K562 (cell line): ENCODE data around the gene WDFY2. TPM values are rescaled to one million over a fixed set of nuclear protein-coding genes. Genes with fewer than 3 reads are reported as not detected.

Experiments used
- ADNP ChIP-seq: fragments of 200-800 bp; sonication (Bioruptor generic); IDR thresholded peaks from 2 replicates; pipeline ENCODE4 v1.6.1; 2016; ENCODE audit warnings: missing genetic modification characterization, missing compliant biosample characterization
- AFF4 ChIP-seq: sonication (generic); formaldehyde crosslinking; IDR thresholded peaks from 2 replicates; pipeline ENCODE4 v1.8.0; 2023; ENCODE audit warnings: mild to moderate bottlenecking, missing genetic modification reagents
- ARHGAP35 ChIP-seq: fragments of 450-650 bp; IDR thresholded peaks from 2 replicates; pipeline ENCODE4 v1.6.1; 2018; ENCODE audit not compliant: partially characterized antibody
- ELK3 ChIP-seq: fragments of 450-650 bp; formaldehyde crosslinking; IDR thresholded peaks from 2 replicates; pipeline ENCODE4 v1.4.0; 2020; ENCODE audit warnings: mild to moderate bottlenecking
- FOS ChIP-seq: IDR thresholded peaks from 3 replicates; pipeline ENCODE4 v1.6.1; 2011; ENCODE audit not compliant: insufficient read length; ENCODE audit errors: extremely low read depth
- MTA1 ChIP-seq: fragments of 450-650 bp; IDR thresholded peaks from 2 replicates; pipeline ENCODE4 v1.6.1; 2017; ENCODE audit warnings: borderline replicate concordance
- MYC ChIP-seq, 2 experiments: fragments of 250-450 bp in 1 of 2; sonication (Bioruptor Pico) in 1 of 2; IDR thresholded peaks; 2 replicates each; pipeline versions ENCODE4 v1.5.1 to v1.6.1; 2012 to 2021; ENCODE audit warnings: low read depth in 2 of 2, borderline replicate concordance in 1 of 2, improper control_type of control experiment in 1 of 2, low read length in 1 of 2, mild to moderate bottlenecking in 1 of 2, moderate library complexity in 1 of 2
- NCOA2 ChIP-seq, 2 experiments: fragments of 450-650 bp; IDR thresholded peaks; 2 replicates each; pipeline ENCODE4 v1.6.1; 2018; ENCODE audit warnings: mild to moderate bottlenecking in 2 of 2, moderate library complexity in 1 of 2; ENCODE audit not compliant: partially characterized antibody in 2 of 2
- POLR2B ChIP-seq: fragments of 450-650 bp; IDR thresholded peaks from 2 replicates; pipeline ENCODE4 v1.6.1; 2018; ENCODE audit warnings: low read depth; ENCODE audit not compliant: partially characterized antibody
- RBFOX2 ChIP-seq: fragments of 200-400 bp; formaldehyde crosslinking; IDR thresholded peaks from 2 replicates; pipeline ENCODE4 v1.6.1; 2017; ENCODE audit warnings: low read depth, mild to moderate bottlenecking, low read length, moderate library complexity
- SMC3 ChIP-seq: conservative IDR thresholded peaks from 2 replicates; pipeline ENCODE4 v1.6.1; 2011; ENCODE audit warnings: low read depth, low read length, improper control_type of control experiment; ENCODE audit not compliant: insufficient read depth
- SP2 ChIP-seq: IDR thresholded peaks from 2 replicates; pipeline ENCODE4 v1.6.1; 2011; ENCODE audit warnings: mild to moderate bottlenecking, low read depth, low read length, moderate library complexity; ENCODE audit not compliant: poor library complexity, severe bottlenecking; ENCODE audit errors: extremely low read depth
- TAF1 ChIP-seq: IDR thresholded peaks from 2 replicates; pipeline ENCODE4 v1.6.1; 2011; ENCODE audit warnings: mild to moderate bottlenecking, low read length, moderate library complexity; ENCODE audit not compliant: insufficient read depth, control insufficient read depth, severe bottlenecking; ENCODE audit errors: extremely low read depth
- TSC22D4 ChIP-seq: fragments of 450-650 bp; IDR thresholded peaks from 2 replicates; pipeline ENCODE4 v1.6.1; 2016; ENCODE audit warnings: missing genetic modification characterization, missing biosample characterization, control low read depth
- ZC3H4 ChIP-seq: sonication (generic); formaldehyde crosslinking; IDR thresholded peaks from 2 replicates; pipeline ENCODE4 v1.9.0; 2021; ENCODE audit warnings: missing genetic modification reagents, borderline replicate concordance
- ZNF76 ChIP-seq: fragments of 250-450 bp; sonication (Bioruptor Pico); IDR thresholded peaks from 2 replicates; pipeline ENCODE4 v1.4.0; 2020; ENCODE audit warnings: mild to moderate bottlenecking, moderate library complexity, borderline replicate concordance
- polyA plus RNA-seq, 8 experiments: library from polyadenylated mRNA; depleted of rRNA in 4 of 8; stranded (reverse) in 5 of 8; unstranded in 3 of 8; fragments of >200 nt; fragmentation: Nextera tagmentation in 2 of 8; fragmentation: Illumina TruSeq in 1 of 8; extraction: Ambion mirVana in 2 of 8; extraction: Trizol in 1 of 8; gene quantifications; 2 replicates each; pipeline versions ENCODE4 v1.2.1 to v1.2.3, GENCODE V29; 2011 to 2014; ENCODE audit warnings: inconsistent platforms in 1 of 8, missing spikeins in 1 of 8
- total RNA-seq, 7 experiments: library from RNA; depleted of rRNA in 6 of 7; stranded (reverse); fragments of >200 nt in 6 of 7; fragmentation: Illumina TruSeq in 2 of 7; extraction: Trizol in 2 of 7; gene quantifications; 2 replicates each; pipeline versions ENCODE4 v1.2.1 to v1.2.3, GENCODE V29; 2011 to 2021; ENCODE audit warnings: low replicate concordance in 1 of 7
- TF ChIP-seq, protein P1 (sequence below), 2 experiments: fragments of 150-350 bp in 1 of 2; IDR thresholded peaks; 2 replicates each; pipeline ENCODE4 v1.6.1; 2012 to 2016; ENCODE audit warnings: low read depth in 2 of 2, low read length in 2 of 2, mild to moderate bottlenecking in 1 of 2, moderate library complexity in 1 of 2

Gene WDFY2
- total and polyA plus RNA-seq, 9 of the 15 experiments (the other 6 are each of a cell fraction or from before 2014, with no cell fraction given) = 0.66 to 6.4 (median 4.4) TPM

- TF ChIP-seq AFF4 (CRISPR knock-in tag) = peak; percentile 52; the same call in 1 of the 2 replicates
- 0 out of 2 replicates have a peak, but pooled peaks have one; percentile 43 for TF ChIP-seq ZNF76 (CRISPR knock-in tag)
- TF ChIP-seq ADNP (tag) = no peak
- no peak for TF ChIP-seq TSC22D4 (tag)
- no peak for TF ChIP-seq MTA1
- no peak for TF ChIP-seq SMC3
- no peak for TF ChIP-seq SP2
- no peak for TF ChIP-seq NCOA2 (IDR thresholded peaks at IDR 0.05; ENCODE audit: partially characterized antibody in 2 of 2)
- TF ChIP-seq POLR2B = peak; percentile 56
- TF ChIP-seq RBFOX2 = peak; percentile 89
- no peak for TF ChIP-seq ELK3
- no peak for TF ChIP-seq ARHGAP35
- TF ChIP-seq MYC (IDR thresholded peaks at IDR 0.05; ENCODE audit: low read depth, low read length) = 0 out of 2 replicates have a peak, but pooled peaks have one; percentile 32
- no peak for TF ChIP-seq MYC (CRISPR knock-in tag; IDR thresholded peaks at IDR 0.05; ENCODE audit: borderline replicate concordance, low read depth)
- TF ChIP-seq TAF1 = peak; percentile 68
- no peak for TF ChIP-seq ZC3H4 (CRISPR knock-in tag)
- TF ChIP-seq FOS = no peak
- TF ChIP-seq, protein P1, sequence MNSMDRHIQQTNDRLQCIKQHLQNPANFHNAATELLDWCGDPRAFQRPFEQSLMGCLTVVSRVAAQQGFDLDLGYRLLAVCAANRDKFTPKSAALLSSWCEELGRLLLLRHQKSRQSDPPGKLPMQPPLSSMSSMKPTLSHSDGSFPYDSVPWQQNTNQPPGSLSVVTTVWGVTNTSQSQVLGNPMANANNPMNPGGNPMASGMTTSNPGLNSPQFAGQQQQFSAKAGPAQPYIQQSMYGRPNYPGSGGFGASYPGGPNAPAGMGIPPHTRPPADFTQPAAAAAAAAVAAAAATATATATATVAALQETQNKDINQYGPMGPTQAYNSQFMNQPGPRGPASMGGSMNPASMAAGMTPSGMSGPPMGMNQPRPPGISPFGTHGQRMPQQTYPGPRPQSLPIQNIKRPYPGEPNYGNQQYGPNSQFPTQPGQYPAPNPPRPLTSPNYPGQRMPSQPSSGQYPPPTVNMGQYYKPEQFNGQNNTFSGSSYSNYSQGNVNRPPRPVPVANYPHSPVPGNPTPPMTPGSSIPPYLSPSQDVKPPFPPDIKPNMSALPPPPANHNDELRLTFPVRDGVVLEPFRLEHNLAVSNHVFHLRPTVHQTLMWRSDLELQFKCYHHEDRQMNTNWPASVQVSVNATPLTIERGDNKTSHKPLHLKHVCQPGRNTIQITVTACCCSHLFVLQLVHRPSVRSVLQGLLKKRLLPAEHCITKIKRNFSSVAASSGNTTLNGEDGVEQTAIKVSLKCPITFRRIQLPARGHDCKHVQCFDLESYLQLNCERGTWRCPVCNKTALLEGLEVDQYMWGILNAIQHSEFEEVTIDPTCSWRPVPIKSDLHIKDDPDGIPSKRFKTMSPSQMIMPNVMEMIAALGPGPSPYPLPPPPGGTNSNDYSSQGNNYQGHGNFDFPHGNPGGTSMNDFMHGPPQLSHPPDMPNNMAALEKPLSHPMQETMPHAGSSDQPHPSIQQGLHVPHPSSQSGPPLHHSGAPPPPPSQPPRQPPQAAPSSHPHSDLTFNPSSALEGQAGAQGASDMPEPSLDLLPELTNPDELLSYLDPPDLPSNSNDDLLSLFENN (IDR thresholded peaks at IDR 0.05; ENCODE audit: low read depth in 2 of 2, low read length in 2 of 2) = 0 out of 4 replicates have a peak, but pooled peaks of 1 of the 2 experiments have one; percentile 14
Measured at GRCh38 chr13:51583875-51584730, at the start of gene WDFY2 (continued).
